ENCODE measurements around the gene POLG2. TPM values are rescaled to one million over a fixed set of nuclear protein-coding genes. Genes with fewer than 3 reads are reported as not detected.

POLG2 gene
- total and polyA plus RNA-seq, 10 of the 15 experiments (the other 5 are each of a cell fraction or from before 2014, with no cell fraction given), result 10.2 to 27.7 (median 22.2) TPM

- H4K20me1 ChIP-seq (ENCODE audit: control insufficient read depth, insufficient read depth), result no peaks in the 10 kb centered on the region
- CTCF ChIA-PET, result interaction anchor here (1.5 to 17.7 kb wide), 4 partner anchors 9 to 155 kb away, joined by 3 to 350 read pairs (median 58); partner anchors contain the start of genes CEP95 and DDX5
- no peaks in the 10 kb centered on the region for H3K27me3 ChIP-seq (replicated peaks in 1 of 2; ENCODE audit: control insufficient read depth in 2 of 2, insufficient read depth in 2 of 2, low read length in 1 of 2)
- intact Hi-C loops (cut with micrococcal nuclease; ENCODE audit: unreplicated experiment), result loop anchor here (5.0 kb wide), 2 partner anchors 172 to 187 kb away; no protein-coding TSS in a partner anchor
- peak overlapping the region; percentile 88 for H3K4me3 ChIP-seq
- TF ChIP-seq EZH2 (IDR thresholded peaks at IDR 0.05; ENCODE audit: borderline replicate concordance, control insufficient read depth, low read depth, low read length) (no peak), PKNOX1 (IDR thresholded peaks at IDR 0.05) (no peak), ZBTB4 (CRISPR knock-in tag; IDR thresholded peaks at IDR 0.05) (no peak), POLR2AphosphoS2 (IDR thresholded peaks at IDR 0.05; ENCODE audit: low read depth, low read length) (no peak), ZNF687 (IDR thresholded peaks at IDR 0.05) (no peak), PBX3 (IDR thresholded peaks at IDR 0.05; ENCODE audit: insufficient replicate concordance, low read depth, low read length) (no peak), LARP7 (IDR thresholded peaks at IDR 0.05) (no peak), ZNF207 (IDR thresholded peaks at IDR 0.05; ENCODE audit: borderline replicate concordance) (no peak), BRCA1 (IDR thresholded peaks at IDR 0.05; ENCODE audit: low read depth, low read length) (no peak), CREB1 (IDR thresholded peaks at IDR 0.05; ENCODE audit: low read depth) (no peak), ZNF24 (IDR thresholded peaks at IDR 0.05) (no peak), RAD51 (IDR thresholded peaks at IDR 0.05) (no peak)
- H3K79me2 ChIP-seq (ENCODE audit: control insufficient read depth, insufficient read depth, low read length), result peaks cover 32% of the 10 kb centered on the region
- in situ Hi-C loops (cut with MboI), result loop anchor here (5.0 kb wide), 2 partner anchors 72 to 172 kb away; no protein-coding TSS in a partner anchor
- H3K9ac ChIP-seq (ENCODE audit: control insufficient read depth, insufficient read depth, low read length), result no peak overlapping the region
- POLR2A ChIA-PET, result interaction anchor here (1.2 to 1.5 kb wide), 2 partner anchors 11 to 13 kb away, joined by 5 read pairs; partner anchors contain the start of genes CEP95 and DDX5
- peaks cover 8% of the 10 kb centered on the region; the same call in 1 of the 2 replicates for H3K4me1 ChIP-seq (ENCODE audit: control insufficient read depth, insufficient read depth, low read length)
- RAD21 ChIA-PET (ENCODE audit: unreplicated experiment), result interaction anchor here (9.9 kb wide), 1 partner anchor 74 kb away, joined by 174 read pairs; no protein-coding TSS in a partner anchor
- FAIRE-seq (no peak), DNase-seq (ENCODE audit: low read depth, low spot score) (no peak), ATAC-seq (no peak)
- SMC1A ChIA-PET (ENCODE audit: uncharacterized antibody, unreplicated experiment), result interaction anchor here (1.4 to 6.6 kb wide), 3 partner anchors 11 to 74 kb away, joined by 3 to 70 read pairs (median 25); partner anchors contain the start of genes CEP95 and DDX5
- H3K27ac ChIP-seq (ENCODE audit: control insufficient read depth, insufficient read depth), result no peak overlapping the region
- H3K4me2 ChIP-seq (ENCODE audit: control insufficient read depth, insufficient read depth), result peak overlapping the region; percentile 91
- WGBS (ENCODE audit: insufficient coverage, insufficient replicate concordance, low lambda C conversion rate, missing lambda C conversion rate), result 96% methylated on average over 2 of the region's 2 CpGs
- no peak overlapping the region for H2AFZ ChIP-seq (ENCODE audit: control insufficient read depth, low read depth, low read length)
- no TSS peak for BruUV-seq (replicated peaks)
- H3K36me3 ChIP-seq (ENCODE audit: control insufficient read depth in 2 of 2, insufficient read depth in 2 of 2, low read length in 1 of 2), result peaks cover 0 to 14% of the 10 kb centered on the region in 2 experiments; a peak in 3 of 4 replicates
- no peaks in the 10 kb centered on the region for H3K9me3 ChIP-seq (replicated peaks; ENCODE audit: control insufficient read depth, insufficient read depth, low read length)
These were observed 2.7 kb downstream of the POLG2 start for GRCh38 chr17:64494121-64494520.

All from GM12878 (cell line).